Gastroesophageal sphincter (tissue), 3 donors: Measurements from ENCODE around the gene DRD2.
"Not testable (repeated sequence)": the region's sequence is repeated elsewhere in the genome, so short reads cannot be mapped to it uniquely, and the experiment has no call there.

ENCODE experiments used
- EP300 ChIP-seq: sonication (generic); formaldehyde crosslinking; IDR thresholded peaks from one replicate; pipeline ENCODE4 v1.6.1; 2017; ENCODE audit warnings: antibody characterized with exemption, mild to moderate bottlenecking
- POLR2A ChIP-seq, 2 donors: fragments of 450-650 bp; IDR thresholded peaks; one replicate each; pipeline ENCODE4 v1.6.1; 2017; ENCODE audit warnings: antibody characterized with exemption in 2 of 2, mild to moderate bottlenecking in 2 of 2, moderate library complexity in 1 of 2
- POLR2AphosphoS5 ChIP-seq: sonication (generic); formaldehyde crosslinking; IDR thresholded peaks from one replicate; pipeline ENCODE4 v1.6.1; 2017; ENCODE audit warnings: antibody characterized with exemption
- TF ChIP-seq, protein P1 (sequence below), 4 experiments: fragments of 200-600 bp in 2 of 4; fragments of 450-650 bp in 2 of 4; sonication (generic) in 1 of 4; IDR thresholded peaks; one replicate each; pipeline ENCODE4 v1.5.1; 2017 to 2019; ENCODE audit warnings: antibody characterized with exemption in 4 of 4, mild to moderate bottlenecking in 2 of 4, moderate library complexity in 2 of 4

GRCh38 chr11:113523906-113524305 is 48.7 kb upstream of the DRD2 start:
- TF ChIP-seq, protein P1, sequence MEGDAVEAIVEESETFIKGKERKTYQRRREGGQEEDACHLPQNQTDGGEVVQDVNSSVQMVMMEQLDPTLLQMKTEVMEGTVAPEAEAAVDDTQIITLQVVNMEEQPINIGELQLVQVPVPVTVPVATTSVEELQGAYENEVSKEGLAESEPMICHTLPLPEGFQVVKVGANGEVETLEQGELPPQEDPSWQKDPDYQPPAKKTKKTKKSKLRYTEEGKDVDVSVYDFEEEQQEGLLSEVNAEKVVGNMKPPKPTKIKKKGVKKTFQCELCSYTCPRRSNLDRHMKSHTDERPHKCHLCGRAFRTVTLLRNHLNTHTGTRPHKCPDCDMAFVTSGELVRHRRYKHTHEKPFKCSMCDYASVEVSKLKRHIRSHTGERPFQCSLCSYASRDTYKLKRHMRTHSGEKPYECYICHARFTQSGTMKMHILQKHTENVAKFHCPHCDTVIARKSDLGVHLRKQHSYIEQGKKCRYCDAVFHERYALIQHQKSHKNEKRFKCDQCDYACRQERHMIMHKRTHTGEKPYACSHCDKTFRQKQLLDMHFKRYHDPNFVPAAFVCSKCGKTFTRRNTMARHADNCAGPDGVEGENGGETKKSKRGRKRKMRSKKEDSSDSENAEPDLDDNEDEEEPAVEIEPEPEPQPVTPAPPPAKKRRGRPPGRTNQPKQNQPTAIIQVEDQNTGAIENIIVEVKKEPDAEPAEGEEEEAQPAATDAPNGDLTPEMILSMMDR (IDR thresholded peaks at IDR 0.05): not testable (repeated sequence)
- not testable (repeated sequence) for TF ChIP-seq POLR2A (IDR thresholded peaks at IDR 0.05); POLR2AphosphoS5; EP300
